Measurements from ENCODE around the gene OR5K1.

DNA sequence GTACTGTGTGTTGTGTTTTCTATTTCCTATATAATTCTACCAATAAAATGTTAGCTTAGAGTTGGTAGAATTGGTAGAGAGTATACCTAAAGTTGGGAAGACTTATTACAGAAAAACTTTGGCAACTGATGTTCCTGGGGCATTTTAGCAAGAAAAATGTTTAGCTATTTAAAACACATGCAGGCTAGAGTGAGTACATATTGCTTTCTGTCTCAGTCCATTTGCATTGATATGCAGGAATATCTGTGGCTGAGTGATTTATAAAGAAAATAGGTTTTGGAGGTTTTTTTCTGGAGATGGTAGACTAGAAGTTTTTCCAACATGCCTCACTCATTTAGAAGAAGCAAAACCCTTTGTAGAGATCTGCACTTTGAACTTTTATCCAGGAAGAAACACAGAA lies 30.4 kb upstream of the OR5K1 start:
- TF ChIP-seq, protein P1, sequence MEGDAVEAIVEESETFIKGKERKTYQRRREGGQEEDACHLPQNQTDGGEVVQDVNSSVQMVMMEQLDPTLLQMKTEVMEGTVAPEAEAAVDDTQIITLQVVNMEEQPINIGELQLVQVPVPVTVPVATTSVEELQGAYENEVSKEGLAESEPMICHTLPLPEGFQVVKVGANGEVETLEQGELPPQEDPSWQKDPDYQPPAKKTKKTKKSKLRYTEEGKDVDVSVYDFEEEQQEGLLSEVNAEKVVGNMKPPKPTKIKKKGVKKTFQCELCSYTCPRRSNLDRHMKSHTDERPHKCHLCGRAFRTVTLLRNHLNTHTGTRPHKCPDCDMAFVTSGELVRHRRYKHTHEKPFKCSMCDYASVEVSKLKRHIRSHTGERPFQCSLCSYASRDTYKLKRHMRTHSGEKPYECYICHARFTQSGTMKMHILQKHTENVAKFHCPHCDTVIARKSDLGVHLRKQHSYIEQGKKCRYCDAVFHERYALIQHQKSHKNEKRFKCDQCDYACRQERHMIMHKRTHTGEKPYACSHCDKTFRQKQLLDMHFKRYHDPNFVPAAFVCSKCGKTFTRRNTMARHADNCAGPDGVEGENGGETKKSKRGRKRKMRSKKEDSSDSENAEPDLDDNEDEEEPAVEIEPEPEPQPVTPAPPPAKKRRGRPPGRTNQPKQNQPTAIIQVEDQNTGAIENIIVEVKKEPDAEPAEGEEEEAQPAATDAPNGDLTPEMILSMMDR (IDR thresholded peaks at IDR 0.05) = no peak
- TF ChIP-seq EHF (CRISPR knock-in tag; IDR thresholded peaks at IDR 0.05) (no peak), POLR2A (IDR thresholded peaks at IDR 0.05; ENCODE audit: low read length) (no peak)
